HG03066 (cell line): ENCODE measurements around the gene AKT1.
"Not testable (repeated sequence)": the region's sequence is repeated elsewhere in the genome, so short reads cannot be mapped to it uniquely, and the experiment has no call there.

Experiments
- ATAC-seq: cut with Tn5 transposase; IDR thresholded peaks from one replicate; pipeline ENCODE4 v1.9.1; 2021; ENCODE audit warnings: low read depth; ENCODE audit not compliant: unreplicated experiment

AKT1 gene

GRCh38 chr14:104741803-104742251 lies 53.7 kb downstream of the AKT1 start:
- ATAC-seq, result no peak

GRCh38 chr14:104741108-104741802 lies 54.3 kb downstream of the AKT1 start:
- no peak for ATAC-seq

- no peak for ATAC-seq
These were observed 55.7 kb downstream of the AKT1 start for GRCh38 chr14:104739546-104740516.

GRCh38 chr14:104739026-104739425 lies 56.5 kb downstream of the AKT1 start:
- ATAC-seq, result no peak

- ATAC-seq, result no peak
These were observed 57.1 kb downstream of the AKT1 start for GRCh38 chr14:104738375-104739019.

GRCh38 chr14:104735830-104736642 lies 59.5 kb downstream of the AKT1 start:
- no peak for ATAC-seq

GRCh38 chr14:104734991-104735779 lies 60.4 kb downstream of the AKT1 start:
- ATAC-seq, result no peak

GRCh38 chr14:104734601-104734990 lies 61.0 kb downstream of the AKT1 start:
- no peak for ATAC-seq

- ATAC-seq, result no peak
These were observed 61.4 kb downstream of the AKT1 start for GRCh38 chr14:104734051-104734587.

- no peak for ATAC-seq
These were observed 62.4 kb downstream of the AKT1 start for GRCh38 chr14:104732931-104733681.

- ATAC-seq, result no peak
These were observed 63.2 kb downstream of the AKT1 start for GRCh38 chr14:104732355-104732804.

- no peak for ATAC-seq
These were observed 63.9 kb downstream of the AKT1 start for GRCh38 chr14:104731320-104732294.

- ATAC-seq, result no peak
These were observed 65.1 kb downstream of the AKT1 start for GRCh38 chr14:104730487-104730886.

- ATAC-seq, result no peak
These were observed 65.7 kb downstream of the AKT1 start for GRCh38 chr14:104729835-104730181.

- not testable (repeated sequence) for ATAC-seq
These were observed 66.2 kb downstream of the AKT1 start for GRCh38 chr14:104729176-104729834.

- no peak for ATAC-seq
These were observed 66.9 kb downstream of the AKT1 start for GRCh38 chr14:104728631-104729030.
